Posterior vena cava (tissue), 2 donors: ENCODE data around the gene DENND2C. TPM values are rescaled to one million over a fixed set of nuclear protein-coding genes. Genes with fewer than 3 reads are reported as not detected.
"Not testable (repeated sequence)": the region's sequence is repeated elsewhere in the genome, so short reads cannot be mapped to it uniquely, and the experiment has no call there.

Experiments used
- DNase-seq: peaks from one replicate; pipeline ENCODE4 v3.0.0-alpha.2; 2020; ENCODE audit warnings: low spot score
- intact Hi-C, 2 donors: fragments of 100-400 bp; cut with DNase I; formaldehyde crosslinking; loops; one replicate each; pipeline versions ENCODE4 v1.14.1 to v1.14.2; 2022 to 2023
- total RNA-seq, 2 donors: library from RNA; stranded (reverse); fragmentation: NEBNext Ultra II Directional; extraction: Animal tissue kit (Norgen Biotek cat#: 25700); gene quantifications; one replicate each; pipeline ENCODE4 v1.2.1, GENCODE V29; 2021
- donor health status: DM: yes; HTN: yes; CAD: no.
- donor health status: DM: yes; HTN: yes; CAD: no.

Gene DENND2C
- total RNA-seq, 2 donors from 2014 or later, result 2.7 to 4.8 TPM

- intact Hi-C loops, result no loop called here
Observed at GRCh38 chr1:114618606-114619005, 51.2 kb downstream of the DENND2C start.

GRCh38 chr1:114610546-114611245, 59.2 kb downstream of the DENND2C start:
- intact Hi-C loops, result no loop called here

More at GRCh38 chr1:114618606-114619005, 51.2 kb downstream of the DENND2C start:
- no peak for DNase-seq

GRCh38 chr1:114609826-114610225, 60.0 kb downstream of the DENND2C start:
- no peak for DNase-seq
- intact Hi-C loops, result no loop called here

More at GRCh38 chr1:114610546-114611245, 59.2 kb downstream of the DENND2C start:
- no peak for DNase-seq

GRCh38 chr1:114609026-114609425, 60.8 kb downstream of the DENND2C start:
- intact Hi-C loops, result no loop called here

GRCh38 chr1:114607223-114607622, 62.6 kb downstream of the DENND2C start:
- intact Hi-C loops, result no loop called here
- DNase-seq, result no peak

More at GRCh38 chr1:114609026-114609425, 60.8 kb downstream of the DENND2C start:
- no peak for DNase-seq

- no peak for DNase-seq
- intact Hi-C loops, result no loop called here
Observed at GRCh38 chr1:114597949-114598348, 71.9 kb downstream of the DENND2C start.

GRCh38 chr1:114595602-114596001, 74.2 kb downstream of the DENND2C start:
- no peak for DNase-seq

GRCh38 chr1:114594046-114594445, 75.8 kb downstream of the DENND2C start:
- intact Hi-C loops, result no loop called here
- DNase-seq, result no peak

More at GRCh38 chr1:114595602-114596001, 74.2 kb downstream of the DENND2C start:
- intact Hi-C loops, result no loop called here

- intact Hi-C loops, result loop anchor here in 1 of 2 donors (10.0 kb wide), 1 partner anchor 126 kb away; the partner anchor contains the start of gene NRAS
Observed at GRCh38 chr1:114589122-114589521, 80.7 kb downstream of the DENND2C start.

GRCh38 chr1:114588196-114588689, 81.6 kb downstream of the DENND2C start:
- DNase-seq, result no peak
- intact Hi-C loops, result loop anchor here in 1 of 2 donors (10.0 kb wide), 1 partner anchor 127 kb away; the partner anchor contains the start of gene NRAS

More at GRCh38 chr1:114589122-114589521, 80.7 kb downstream of the DENND2C start:
- DNase-seq, result no peak

- intact Hi-C loops, result loop anchor here in 1 of 2 donors (10.0 kb wide), 1 partner anchor 127 kb away; the partner anchor contains the start of gene NRAS
- DNase-seq, result no peak
Observed at GRCh38 chr1:114587203-114587991, 82.5 kb downstream of the DENND2C start.

- intact Hi-C loops, result loop anchor here in 1 of 2 donors (10.0 kb wide), 1 partner anchor 128 kb away; the partner anchor contains the start of gene NRAS
Observed at GRCh38 chr1:114586513-114587047, 83.3 kb downstream of the DENND2C start.

GRCh38 chr1:114585231-114585630, 84.6 kb downstream of the DENND2C start:
- no peak for DNase-seq
- intact Hi-C loops, result loop anchor here in 1 of 2 donors (10.0 kb wide), 1 partner anchor 130 kb away; the partner anchor contains the start of gene NRAS

More at GRCh38 chr1:114586513-114587047, 83.3 kb downstream of the DENND2C start:
- DNase-seq, result no peak

- intact Hi-C loops, result loop anchor here in 1 of 2 donors (10.0 kb wide), 1 partner anchor 133 kb away; the partner anchor contains the start of gene NRAS
- DNase-seq, result peak; percentile 98
Observed at GRCh38 chr1:114581335-114582287, 88.2 kb downstream of the DENND2C start, which contains the start of gene BCAS2. TSS of gene BCAS2 (minus strand) at chr1:114581615. CDS start at chr1:114581591, 24 bp downstream.

GRCh38 chr1:114574365-114574764, 95.5 kb downstream of the DENND2C start:
- intact Hi-C loops, result no loop called here
- no peak for DNase-seq

GRCh38 chr1:114564141-114564540, 105.7 kb downstream of the DENND2C start:
- intact Hi-C loops, result no loop called here
- no peak for DNase-seq

GRCh38 chr1:114562978-114563510, 106.8 kb downstream of the DENND2C start:
- DNase-seq, intact Hi-C loops: not testable (repeated sequence)

GRCh38 chr1:114561333-114561732, 108.5 kb downstream of the DENND2C start:
- intact Hi-C loops, result no loop called here
- DNase-seq, result no peak
